ENCODE measurements around the gene LARP6.
"Not testable (repeated sequence)": the region's sequence is repeated elsewhere in the genome, so short reads cannot be mapped to it uniquely, and the experiment has no call there.

LARP6 gene

GRCh38 chr15:70853973-70854665 is at the start of gene LARP6:
TSS of gene LARP6 (minus strand) at chr15:70854157. CDS start at chr15:70854088, 69 bp downstream.
- DNase-seq = peak; percentile 7

- DNase-seq = no peak
Measured at GRCh38 chr15:70902107-70902506, 48.1 kb upstream of the LARP6 start.

- no peak for DNase-seq
Measured at GRCh38 chr15:70892912-70893560, 39.1 kb upstream of the LARP6 start.

- DNase-seq = peak; percentile 87
Measured at GRCh38 chr15:70892002-70892911, 38.3 kb upstream of the LARP6 start, which contains the start of the genes LRRC49 and THAP10. TSS of gene LRRC49 (plus strand) at chr15:70892826. CDS start at chr15:70892895, 69 bp downstream. TSS of gene THAP10 (minus strand) at chr15:70892433. CDS start at chr15:70892272, 161 bp downstream.

GRCh38 chr15:70882361-70882760 is 28.4 kb upstream of the LARP6 start:
- no peak for DNase-seq

GRCh38 chr15:70880781-70881180 is 26.8 kb upstream of the LARP6 start:
- no peak for DNase-seq

- no peak for DNase-seq
Measured at GRCh38 chr15:70879401-70879800, 25.4 kb upstream of the LARP6 start.

GRCh38 chr15:70876683-70877082 is 22.7 kb upstream of the LARP6 start:
- no peak for DNase-seq

GRCh38 chr15:70876011-70876410 is 22.1 kb upstream of the LARP6 start:
- DNase-seq = no peak

- no peak for DNase-seq
Measured at GRCh38 chr15:70875001-70875782, 21.2 kb upstream of the LARP6 start.

GRCh38 chr15:70873232-70874054 is 19.5 kb upstream of the LARP6 start:
- DNase-seq = no peak

- DNase-seq = not testable (repeated sequence)
Measured at GRCh38 chr15:70871490-70871889, 17.5 kb upstream of the LARP6 start.

- DNase-seq = no peak
Measured at GRCh38 chr15:70870051-70870450, 16.1 kb upstream of the LARP6 start.

GRCh38 chr15:70869346-70869745 is 15.4 kb upstream of the LARP6 start:
- DNase-seq = no peak

- DNase-seq = no peak
Measured at GRCh38 chr15:70867911-70868467, 14.0 kb upstream of the LARP6 start.

GRCh38 chr15:70866982-70867641 is 13.2 kb upstream of the LARP6 start:
- DNase-seq = no peak

GRCh38 chr15:70863450-70864218 is 9.7 kb upstream of the LARP6 start:
- no peak for DNase-seq

GRCh38 chr15:70859998-70860397 is 6.0 kb upstream of the LARP6 start:
- DNase-seq = no peak

- DNase-seq = no peak
Measured at GRCh38 chr15:70859322-70859908, 5.5 kb upstream of the LARP6 start.
